Stimulated activated naive CD8-positive, alpha-beta T cell treated with anti-CD3 and anti-CD28 coated beads, Interleukin-15, Interleukin-2, amounts not matched to agents 100 U/mL and 50 U/mL, for 24 hours (primary cell): ENCODE results near the gene RPTOR.

Experiments used
- ATAC-seq: fragments of 150-1000 bp; cut with Tn5 transposase; one replicate; pipeline ENCODE4 v1.10.0; 2021
- DNase-seq: peaks from one replicate; pipeline ENCODE4 v3.0.0; 2021

The RPTOR gene

GRCh38 chr17:80947200-80947940 is 402.7 kb downstream of the RPTOR start:
- ATAC-seq, result no peak
- no peak for DNase-seq

GRCh38 chr17:80948019-80948975 is 403.7 kb downstream of the RPTOR start:
- DNase-seq (no peak), ATAC-seq (no peak)

GRCh38 chr17:80948976-80949450 is 404.4 kb downstream of the RPTOR start:
- ATAC-seq, result no peak
- DNase-seq, result no peak

GRCh38 chr17:80949451-80950421 is 405.1 kb downstream of the RPTOR start:
- no peak for ATAC-seq
- no peak for DNase-seq

- ATAC-seq, result no peak
- DNase-seq, result no peak
Measured at GRCh38 chr17:80950466-80951120, 406.0 kb downstream of the RPTOR start.

GRCh38 chr17:80951121-80952090 is 406.8 kb downstream of the RPTOR start:
- ATAC-seq (no peak), DNase-seq (no peak)

- DNase-seq, result no peak
- ATAC-seq, result no peak
Measured at GRCh38 chr17:80952291-80952690, 407.7 kb downstream of the RPTOR start.

GRCh38 chr17:80953471-80954315 is 409.1 kb downstream of the RPTOR start:
- no peak for ATAC-seq
- DNase-seq, result no peak

GRCh38 chr17:80955078-80955477 is 410.4 kb downstream of the RPTOR start:
- DNase-seq (no peak), ATAC-seq (no peak)

- no peak for ATAC-seq
Measured at GRCh38 chr17:80955671-80956280, 411.1 kb downstream of the RPTOR start.

GRCh38 chr17:80956321-80957190 is 411.9 kb downstream of the RPTOR start:
- ATAC-seq (no peak), DNase-seq (no peak)

More at GRCh38 chr17:80955671-80956280, 411.1 kb downstream of the RPTOR start:
- DNase-seq, result no peak

- DNase-seq, result no peak
- no peak for ATAC-seq
Measured at GRCh38 chr17:80957461-80957941, 412.9 kb downstream of the RPTOR start.

- no peak for ATAC-seq
- DNase-seq, result no peak
Measured at GRCh38 chr17:80959330-80960036, 414.8 kb downstream of the RPTOR start.

GRCh38 chr17:80960037-80960796 is 415.6 kb downstream of the RPTOR start:
- DNase-seq, result no peak
- ATAC-seq, result no peak

- ATAC-seq (no peak), DNase-seq (no peak)
Measured at GRCh38 chr17:80960797-80961452, 416.3 kb downstream of the RPTOR start.
